GM23338 (cell line): Measurements from ENCODE around the gene RECQL.

ENCODE experiments used
- CREB1 ChIP-seq: fragments of 250-450 bp; sonication (Bioruptor Pico); IDR thresholded peaks from 2 replicates; pipeline ENCODE4 v1.5.0; 2020; ENCODE audit warnings: low read depth, mild to moderate bottlenecking, moderate library complexity
- CTCF ChIP-seq, 2 experiments: fragments of 200-600 bp in 1 of 2; sonication (generic) in 1 of 2; conservative IDR thresholded peaks; 2 replicates each; pipeline versions ENCODE4 v1.5.1 to v1.6.1; 2016 to 2017; ENCODE audit warnings: antibody characterized with exemption in 2 of 2, low read depth in 2 of 2, mild to moderate bottlenecking in 2 of 2, moderate library complexity in 1 of 2
- ETS1 ChIP-seq: IDR thresholded peaks from 2 replicates; pipeline ENCODE4 v1.6.1; 2016; ENCODE audit warnings: antibody characterized with exemption
- EZH2phosphoT487 ChIP-seq: fragments of 200-600 bp; sonication (generic); IDR thresholded peaks from one replicate; pipeline ENCODE4 v1.8.1; 2018; ENCODE audit warnings: antibody characterized with exemption; ENCODE audit not compliant: unreplicated experiment
- POLR2AphosphoS5 ChIP-seq: IDR thresholded peaks from 2 replicates; pipeline ENCODE4 v1.6.1; 2016; ENCODE audit warnings: antibody characterized with exemption, low read depth
- REST ChIP-seq: IDR thresholded peaks from one replicate; pipeline ENCODE4 v1.6.1; 2018; ENCODE audit warnings: antibody characterized with exemption; ENCODE audit not compliant: unreplicated experiment

GRCh38 chr12:21529456-21529855, 28.0 kb upstream of the RECQL start:
- no peak for TF ChIP-seq CREB1
- TF ChIP-seq POLR2AphosphoS5: no peak
- no peak for TF ChIP-seq CTCF (conservative IDR thresholded peaks at IDR 0.05; ENCODE audit: low read depth in 2 of 2)
- no peak for TF ChIP-seq REST
- no peak for TF ChIP-seq ETS1
- TF ChIP-seq EZH2phosphoT487: no peak
